A204.1 (cell line): ENCODE measurements around the gene ALMS1.
A peak's percentile ranks its signal among the peaks of the same experiment; 100 is the strongest.
"Not testable (repeated sequence)": the region's sequence is repeated elsewhere in the genome, so short reads cannot be mapped to it uniquely, and the experiment has no call there.

ENCODE experiments used
- FAIRE-seq: peaks from 2 replicates; lab custom pipeline; 2012; peaks lifted over from hg19 to GRCh38; lab: Jason Lieb, UNC

The ALMS1 gene

GRCh38 chr2:73503992-73504570, 118.4 kb downstream of the ALMS1 start:
- no peak for FAIRE-seq

- FAIRE-seq = not testable (repeated sequence)
Observed at GRCh38 chr2:73504850-73505249, 119.2 kb downstream of the ALMS1 start.

- FAIRE-seq = not testable (repeated sequence)
Observed at GRCh38 chr2:73510470-73510869, 124.8 kb downstream of the ALMS1 start.

- FAIRE-seq = no peak
Observed at GRCh38 chr2:73516033-73516432, 130.4 kb downstream of the ALMS1 start.

- no peak for FAIRE-seq
Observed at GRCh38 chr2:73528688-73529087, 143.1 kb downstream of the ALMS1 start.

- FAIRE-seq = not testable (repeated sequence)
Observed at GRCh38 chr2:73530773-73531172, 145.1 kb downstream of the ALMS1 start.

GRCh38 chr2:73532381-73532780, 146.7 kb downstream of the ALMS1 start:
- FAIRE-seq = no peak

- FAIRE-seq = no peak
Observed at GRCh38 chr2:73536133-73536840, 150.7 kb downstream of the ALMS1 start.

- peak; percentile 3 for FAIRE-seq
Observed at GRCh38 chr2:73560875-73561274, 175.2 kb downstream of the ALMS1 start.

- FAIRE-seq = no peak
Observed at GRCh38 chr2:73561422-73561821, 175.8 kb downstream of the ALMS1 start.

GRCh38 chr2:73564986-73565385, 179.3 kb downstream of the ALMS1 start:
- FAIRE-seq = no peak

GRCh38 chr2:73566288-73566878, 180.7 kb downstream of the ALMS1 start:
- no peak for FAIRE-seq

GRCh38 chr2:73575261-73575660, 189.6 kb downstream of the ALMS1 start:
- FAIRE-seq = no peak

GRCh38 chr2:73582364-73582763, 196.7 kb downstream of the ALMS1 start:
- FAIRE-seq = no peak

- FAIRE-seq = no peak
Observed at GRCh38 chr2:73588177-73588576, 202.5 kb downstream of the ALMS1 start.

GRCh38 chr2:73593680-73594079, 208.0 kb downstream of the ALMS1 start:
- FAIRE-seq = no peak

- no peak for FAIRE-seq
Observed at GRCh38 chr2:73594251-73594650, 208.6 kb downstream of the ALMS1 start.

GRCh38 chr2:73601780-73602179, 216.1 kb downstream of the ALMS1 start:
- FAIRE-seq = no peak

GRCh38 chr2:73603099-73603588, 217.5 kb downstream of the ALMS1 start:
- not testable (repeated sequence) for FAIRE-seq

- not testable (repeated sequence) for FAIRE-seq
Observed at GRCh38 chr2:73604589-73604988, 219.0 kb downstream of the ALMS1 start.

- FAIRE-seq = no peak
Observed at GRCh38 chr2:73610111-73610510, 224.5 kb downstream of the ALMS1 start.

- FAIRE-seq = no peak
Observed at GRCh38 chr2:73611193-73611592, 225.6 kb downstream of the ALMS1 start.

- no peak for FAIRE-seq
Observed at GRCh38 chr2:73611867-73612266, 226.2 kb downstream of the ALMS1 start.

- FAIRE-seq = no peak
Observed at GRCh38 chr2:73614105-73614504, 228.5 kb downstream of the ALMS1 start.
